ENCODE data around the gene CHD5. TPM values are rescaled to one million over a fixed set of nuclear protein-coding genes. Genes with fewer than 3 reads are reported as not detected.

The CHD5 gene
- polyA plus RNA-seq, 1 donor (not counting 4 experiments of a cell fraction or from before 2014, with no cell fraction given): 0.07 TPM

- TF ChIP-seq CTCF (optimal IDR thresholded peaks at IDR 0.05 in 1 of 3, IDR thresholded peaks at IDR 0.05 in 1 of 3, conservative IDR thresholded peaks at IDR 0.05 in 1 of 3; ENCODE audit: extremely low read depth in 1 of 3, insufficient read depth in 2 of 3, low read length in 3 of 3): no peak
- no peak for TF ChIP-seq EZH2 (IDR thresholded peaks at IDR 0.05; ENCODE audit: low read length)
- Histone ChIP-seq H2AFZ (ENCODE audit: control insufficient read depth, low read length) (peak overlapping the region; percentile 35), H3K27me3 (ENCODE audit: control insufficient read depth, extremely low read depth, insufficient read depth, low read length) (peaks cover 9% of the 10 kb centered on the region), H3K4me2 (ENCODE audit: control insufficient read depth, extremely low read depth, insufficient read depth, low read depth, low read length) (peak overlapping the region; percentile 71), H3K4me1 (ENCODE audit: control insufficient read depth, extremely low read depth, insufficient read depth, low read length) (peaks cover 26% of the 10 kb centered on the region), H3K9ac (ENCODE audit: control insufficient read depth, extremely low read depth, insufficient read depth, low read length) (peak overlapping the region; percentile 45), H3K9me1 (ENCODE audit: control insufficient read depth, extremely low read depth, insufficient read depth, low read length) (no peaks in the 10 kb centered on the region), H3K9me3 (ENCODE audit: control insufficient read depth, low read depth, low read length) (no peaks in the 10 kb centered on the region), H3K4me3 (ENCODE audit: control insufficient read depth in 2 of 3, extremely low read depth in 1 of 3, insufficient read depth in 2 of 3, low read depth in 1 of 3, low read length in 3 of 3) (no peak overlapping the region), H4K20me1 (ENCODE audit: control insufficient read depth, extremely low read depth, insufficient read depth, low read length) (no peaks in the 10 kb centered on the region), H3K27ac (ENCODE audit: control insufficient read depth, insufficient read depth, low read length) (peak overlapping the region; percentile 74), H3K36me3 (ENCODE audit: control insufficient read depth in 2 of 2, extremely low read depth in 1 of 2, insufficient read depth in 2 of 2, low read length in 2 of 2) (no peaks in the 10 kb centered on the region), H3K79me2 (ENCODE audit: control insufficient read depth, insufficient read depth, low read length) (no peaks in the 10 kb centered on the region)
- peak; percentile 100 for FAIRE-seq
- DNase-seq (ENCODE audit: low read depth, low spot score): peak; percentile 73
- dilution Hi-C loops (cut with MboI; ENCODE audit: extremely low pct_ligation_motif_present, low sequenced_read_pairs): no loop called here
Measured at GRCh38 chr1:6157528-6158174, 22.5 kb downstream of the CHD5 start.

- DNase-seq (ENCODE audit: low read depth, low spot score) (peak; percentile 26), FAIRE-seq (peak; percentile 32)
- TF ChIP-seq CTCF (optimal IDR thresholded peaks at IDR 0.05 in 1 of 3, IDR thresholded peaks at IDR 0.05 in 1 of 3, conservative IDR thresholded peaks at IDR 0.05 in 1 of 3; ENCODE audit: extremely low read depth in 1 of 3, insufficient read depth in 2 of 3, low read length in 3 of 3): no peak
- no peak for TF ChIP-seq EZH2 (IDR thresholded peaks at IDR 0.05; ENCODE audit: low read length)
- H3K9me3 ChIP-seq (ENCODE audit: control insufficient read depth, low read depth, low read length): no peaks in the 10 kb centered on the region
- H3K4me1 ChIP-seq (ENCODE audit: control insufficient read depth, extremely low read depth, insufficient read depth, low read length): peaks cover 26% of the 10 kb centered on the region
- peaks cover 9% of the 10 kb centered on the region for H3K27me3 ChIP-seq (ENCODE audit: control insufficient read depth, extremely low read depth, insufficient read depth, low read length)
- no peaks in the 10 kb centered on the region for H3K79me2 ChIP-seq (ENCODE audit: control insufficient read depth, insufficient read depth, low read length)
- no peaks in the 10 kb centered on the region for H4K20me1 ChIP-seq (ENCODE audit: control insufficient read depth, extremely low read depth, insufficient read depth, low read length)
- H3K9me1 ChIP-seq (ENCODE audit: control insufficient read depth, extremely low read depth, insufficient read depth, low read length): no peaks in the 10 kb centered on the region
- H3K27ac ChIP-seq (ENCODE audit: control insufficient read depth, insufficient read depth, low read length): peak overlapping the region; percentile 70
- H3K4me2 ChIP-seq (ENCODE audit: control insufficient read depth, extremely low read depth, insufficient read depth, low read depth, low read length): peak overlapping the region; percentile 71
- H3K9ac ChIP-seq (ENCODE audit: control insufficient read depth, extremely low read depth, insufficient read depth, low read length): peak overlapping the region; percentile 11
- no peak overlapping the region for H2AFZ ChIP-seq (ENCODE audit: control insufficient read depth, low read length)
- dilution Hi-C loops (cut with MboI; ENCODE audit: extremely low pct_ligation_motif_present, low sequenced_read_pairs): no loop called here
- no peaks in the 10 kb centered on the region for H3K36me3 ChIP-seq (ENCODE audit: control insufficient read depth in 2 of 2, extremely low read depth in 1 of 2, insufficient read depth in 2 of 2, low read length in 2 of 2)
- no peak overlapping the region for H3K4me3 ChIP-seq (ENCODE audit: control insufficient read depth in 2 of 3, extremely low read depth in 1 of 3, insufficient read depth in 2 of 3, low read depth in 1 of 3, low read length in 3 of 3)
Measured at GRCh38 chr1:6157132-6157527, 23.0 kb downstream of the CHD5 start.

Measured in keratinocyte (primary cell).